Upper lobe of left lung (tissue), 4 donors: ENCODE results near the gene OR56A5.

Experiments used
- CTCF ChIP-seq, 6 experiments: fragments of 450-650 bp in 4 of 6; fragments of 200-600 bp in 2 of 6; sonication (generic) in 2 of 6; IDR thresholded peaks; one replicate each; pipeline ENCODE4 v1.5.1; 2016 to 2019; ENCODE audit warnings: antibody characterized with exemption in 6 of 6
- POLR2A ChIP-seq, 4 donors: fragments of 450-650 bp; IDR thresholded peaks; one replicate each; pipeline ENCODE4 v1.5.1; 2016 to 2017; ENCODE audit warnings: antibody characterized with exemption in 4 of 4, mild to moderate bottlenecking in 2 of 4
- POLR2AphosphoS5 ChIP-seq, 2 donors: sonication (generic); formaldehyde crosslinking; IDR thresholded peaks; one replicate each; pipeline ENCODE4 v1.5.1; 2017; ENCODE audit warnings: antibody characterized with exemption in 2 of 2

DNA sequence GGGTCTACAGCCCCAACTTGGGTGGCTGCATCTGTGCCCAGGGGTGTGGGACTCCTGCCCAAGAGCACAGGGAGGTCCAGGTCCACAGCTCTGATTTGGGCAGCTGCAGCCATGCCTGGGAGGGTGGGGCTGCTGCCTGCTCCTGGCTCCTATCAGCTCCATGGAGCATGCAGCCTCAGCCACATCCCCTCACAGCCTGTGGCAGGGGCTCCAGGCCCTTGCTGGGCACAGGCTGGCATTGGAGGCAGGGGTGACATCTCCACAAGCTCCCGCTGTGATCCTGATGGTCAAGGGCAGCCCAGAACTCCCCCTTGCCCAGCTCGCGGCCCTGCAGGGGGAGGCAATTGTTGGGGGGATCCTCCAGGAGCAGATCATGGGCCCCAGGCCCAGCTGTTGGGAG is 44.7 kb upstream of the OR56A5 start:
- TF ChIP-seq POLR2AphosphoS5 (IDR thresholded peaks at IDR 0.05) (no peak), CTCF (IDR thresholded peaks at IDR 0.05) (no peak), POLR2A (IDR thresholded peaks at IDR 0.05) (no peak)
